Endothelial cell of hepatic sinusoid (primary cell): ENCODE data around the gene PPP4R4.
"Not testable (repeated sequence)": the region's sequence is repeated elsewhere in the genome, so short reads cannot be mapped to it uniquely, and the experiment has no call there.

ENCODE experiments used
- in situ Hi-C: cut with HindIII; loops from 2 replicates; pipeline ENCODE4 v1.10.0; 2017; ENCODE audit warnings: low sequenced_read_pairs

Gene PPP4R4

GRCh38 chr14:94176808-94177207 is 2.7 kb downstream of the PPP4R4 start:
- in situ Hi-C loops: loop anchor here (5.0 kb wide), 1 partner anchor 40 kb away; no protein-coding TSS in a partner anchor

GRCh38 chr14:94177806-94178205 is 3.7 kb downstream of the PPP4R4 start:
- in situ Hi-C loops: loop anchor here (5.0 kb wide), 1 partner anchor 41 kb away; no protein-coding TSS in a partner anchor

GRCh38 chr14:94179244-94179643 is 5.1 kb downstream of the PPP4R4 start:
- in situ Hi-C loops: loop anchor here (5.0 kb wide), 1 partner anchor 42 kb away; no protein-coding TSS in a partner anchor

- in situ Hi-C loops: no loop called here
Measured at GRCh38 chr14:94180655-94181271, 6.6 kb downstream of the PPP4R4 start.

- in situ Hi-C loops: no loop called here
Measured at GRCh38 chr14:94181835-94182234, 7.7 kb downstream of the PPP4R4 start.

- in situ Hi-C loops: no loop called here
Measured at GRCh38 chr14:94192536-94192935, 18.4 kb downstream of the PPP4R4 start.

GRCh38 chr14:94193776-94194175 is 19.7 kb downstream of the PPP4R4 start:
- in situ Hi-C loops: no loop called here

GRCh38 chr14:94196057-94196456 is 21.9 kb downstream of the PPP4R4 start:
- in situ Hi-C loops: no loop called here

GRCh38 chr14:94203473-94204210 is 29.5 kb downstream of the PPP4R4 start:
- in situ Hi-C loops: no loop called here

GRCh38 chr14:94213021-94213420 is 38.9 kb downstream of the PPP4R4 start:
- in situ Hi-C loops: no loop called here

GRCh38 chr14:94213741-94214140 is 39.6 kb downstream of the PPP4R4 start:
- in situ Hi-C loops: no loop called here

GRCh38 chr14:94217116-94217515 is 43.0 kb downstream of the PPP4R4 start:
- in situ Hi-C loops: no loop called here

GRCh38 chr14:94218198-94218886 is 44.2 kb downstream of the PPP4R4 start:
- in situ Hi-C loops: not testable (repeated sequence)

GRCh38 chr14:94224040-94224439 is 49.9 kb downstream of the PPP4R4 start:
- in situ Hi-C loops: no loop called here

- in situ Hi-C loops: no loop called here
Measured at GRCh38 chr14:94225460-94226378, 51.6 kb downstream of the PPP4R4 start.

GRCh38 chr14:94227029-94227428 is 52.9 kb downstream of the PPP4R4 start:
- in situ Hi-C loops: no loop called here

GRCh38 chr14:94237046-94237445 is 62.9 kb downstream of the PPP4R4 start:
- in situ Hi-C loops: no loop called here

GRCh38 chr14:94237983-94238382 is 63.9 kb downstream of the PPP4R4 start:
- in situ Hi-C loops: no loop called here

- in situ Hi-C loops: no loop called here
Measured at GRCh38 chr14:94239406-94239805, 65.3 kb downstream of the PPP4R4 start.

- in situ Hi-C loops: no loop called here
Measured at GRCh38 chr14:94244182-94244581, 70.1 kb downstream of the PPP4R4 start.

GRCh38 chr14:94264195-94264594 is 90.1 kb downstream of the PPP4R4 start:
- in situ Hi-C loops: not testable (repeated sequence)
